Mesendoderm (in vitro differentiated cells): ENCODE measurements around the gene NIPAL4.
A peak's percentile ranks its signal among the peaks of the same experiment; 100 is the strongest.

Source experiments
- DNase-seq: peaks from one replicate; pipeline ENCODE4 v3.0.0; 2013
- H2AK5ac ChIP-seq: 2 replicates; pipeline ENCODE4 v1.6.1; 2013; ENCODE audit warnings: low read length, inconsistent platforms
- H2BK120ac ChIP-seq: 2 replicates; pipeline ENCODE4 v1.6.1; 2013; ENCODE audit warnings: low read depth, mild to moderate bottlenecking, low read length, moderate library complexity, mixed read lengths
- H2BK15ac ChIP-seq: replicated peaks from 2 replicates; pipeline ENCODE4 v1.6.1; 2013; ENCODE audit warnings: low read depth, mild to moderate bottlenecking, moderate library complexity
- H2BK5ac ChIP-seq: 2 replicates; pipeline ENCODE4 v1.6.1; 2013; ENCODE audit warnings: low read length, inconsistent platforms
- H3K18ac ChIP-seq: 2 replicates; pipeline ENCODE4 v1.6.1; 2013; ENCODE audit warnings: mild to moderate bottlenecking, low read length, mixed read lengths
- H3K23ac ChIP-seq: one replicate; pipeline ENCODE4 v1.6.1; 2013; ENCODE audit warnings: low read length
- H3K27ac ChIP-seq: 2 replicates; pipeline ENCODE4 v1.5.1; 2013; ENCODE audit warnings: low read depth, mild to moderate bottlenecking, inconsistent platforms, low read length, moderate library complexity
- H3K27me3 ChIP-seq: 2 replicates; pipeline ENCODE4 v1.6.1; 2013; ENCODE audit warnings: low read length, control low read depth, mild to moderate bottlenecking, inconsistent platforms; ENCODE audit not compliant: insufficient read depth, poor library complexity
- H3K36me3 ChIP-seq: 2 replicates; pipeline ENCODE4 v1.6.1; 2013; ENCODE audit warnings: low read length, inconsistent platforms; ENCODE audit not compliant: control insufficient read depth, insufficient read depth
- H3K4ac ChIP-seq: one replicate; pipeline ENCODE4 v1.6.1; 2013; ENCODE audit warnings: low read depth, mild to moderate bottlenecking, low read length, moderate library complexity
- H3K4me1 ChIP-seq: 2 replicates; pipeline ENCODE4 v1.6.1; 2013; ENCODE audit warnings: low read depth, low read length, inconsistent platforms; ENCODE audit not compliant: control insufficient read depth
- H3K4me2 ChIP-seq: 2 replicates; pipeline ENCODE4 v1.6.1; 2013; ENCODE audit warnings: low read length
- H3K4me3 ChIP-seq: 2 replicates; pipeline ENCODE4 v1.5.1; 2013; ENCODE audit warnings: mild to moderate bottlenecking, low read length
- H3K56ac ChIP-seq: one replicate; pipeline ENCODE4 v1.6.1; 2013; ENCODE audit warnings: low read length
- H3K79me1 ChIP-seq: 2 replicates; pipeline ENCODE4 v1.6.1; 2013; ENCODE audit warnings: low read length, inconsistent platforms
- H3K79me2 ChIP-seq: 2 replicates; pipeline ENCODE4 v1.6.1; 2013; ENCODE audit warnings: mild to moderate bottlenecking, low read length; ENCODE audit not compliant: control insufficient read depth, insufficient read depth
- H3K9ac ChIP-seq: 2 replicates; pipeline ENCODE4 v1.6.1; 2013; ENCODE audit warnings: low read length, inconsistent platforms
- H4K5ac ChIP-seq: one replicate; pipeline ENCODE4 v1.6.1; 2013; ENCODE audit warnings: low read length
- H4K8ac ChIP-seq: one replicate; pipeline ENCODE4 v1.6.1; 2013; ENCODE audit warnings: low read depth, mild to moderate bottlenecking, control low read depth, low read length, moderate library complexity
- WGBS: extraction: QIAGEN DNeasy Blood & Tissue Kit; methylation state at CpG from one replicate; pipeline ENCODE4 v1.1.7; 2013; ENCODE audit warnings: low lambda C conversion rate, missing lambda C conversion rate; ENCODE audit not compliant: insufficient coverage; ENCODE audit errors: extremely low coverage; 5-methylcytosine and 5-hydroxymethylcytosine counted together

The NIPAL4 gene

DNA sequence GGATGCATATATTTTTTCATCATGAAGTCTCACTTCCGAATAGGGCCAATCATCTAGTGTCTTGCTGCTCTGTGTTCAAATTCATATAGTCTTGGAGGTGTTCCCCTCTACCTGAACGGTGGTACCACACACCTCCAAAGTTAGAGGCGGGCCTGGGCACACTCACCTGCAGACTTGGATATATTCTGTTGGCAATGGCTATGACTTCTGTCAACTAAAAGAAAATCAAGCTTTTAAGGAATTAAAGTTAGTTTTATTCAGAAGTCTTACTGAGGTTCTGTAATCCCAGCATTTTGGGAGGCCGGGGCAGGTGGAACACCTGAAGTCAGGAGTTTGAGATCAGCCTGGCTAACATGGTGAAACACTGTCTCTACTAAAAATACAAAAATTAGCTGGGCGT, 2.6 kb upstream of the NIPAL4 start:
- Histone ChIP-seq H3K4ac (no peak overlapping the region), H3K4me1 (no peaks in the 10 kb centered on the region), H2BK5ac (no peak overlapping the region), H3K27me3 (peaks cover 2% of the 10 kb centered on the region), H3K79me1 (no peaks in the 10 kb centered on the region), H3K27ac (no peak overlapping the region), H4K5ac (no peak overlapping the region), H3K23ac (no peak overlapping the region), H3K79me2 (no peaks in the 10 kb centered on the region), H4K8ac (no peak overlapping the region), H3K9ac (no peak overlapping the region), H3K4me2 (no peak overlapping the region), H2BK15ac (no peak overlapping the region), H2AK5ac (no peak overlapping the region), H2BK120ac (no peak overlapping the region), H3K56ac (no peak overlapping the region), H3K36me3 (no peaks in the 10 kb centered on the region), H3K4me3 (no peak overlapping the region), H3K18ac (no peak overlapping the region)
- no peak for DNase-seq
- no CpG with 5 or more reads among the region's 5 CpGs for WGBS

- H2BK15ac ChIP-seq: no peak overlapping the region
- no peak overlapping the region for H3K27ac ChIP-seq
- H3K4me2 ChIP-seq: no peak overlapping the region
- no peak overlapping the region for H2BK5ac ChIP-seq
- H3K9ac ChIP-seq: no peak overlapping the region
- no peak overlapping the region for H2AK5ac ChIP-seq
- H4K5ac ChIP-seq: no peak overlapping the region
- H4K8ac ChIP-seq: no peak overlapping the region
- peaks cover 2% of the 10 kb centered on the region for H3K27me3 ChIP-seq
- H2BK120ac ChIP-seq: no peak overlapping the region
- H3K79me1 ChIP-seq: no peaks in the 10 kb centered on the region
- no peak overlapping the region for H3K4me3 ChIP-seq
- no peaks in the 10 kb centered on the region for H3K36me3 ChIP-seq
- H3K56ac ChIP-seq: peak overlapping the region; percentile 43
- no peak overlapping the region for H3K23ac ChIP-seq
- DNase-seq: no peak
- H3K18ac ChIP-seq: no peak overlapping the region
- no CpG with 5 or more reads among the region's 5 CpGs for WGBS
- no peaks in the 10 kb centered on the region for H3K79me2 ChIP-seq
- peaks cover under 1% of the 10 kb centered on the region for H3K4me1 ChIP-seq
- no peak overlapping the region for H3K4ac ChIP-seq
Observed at GRCh38 chr5:157458835-157459234, 1.2 kb upstream of the NIPAL4 start.

DNA sequence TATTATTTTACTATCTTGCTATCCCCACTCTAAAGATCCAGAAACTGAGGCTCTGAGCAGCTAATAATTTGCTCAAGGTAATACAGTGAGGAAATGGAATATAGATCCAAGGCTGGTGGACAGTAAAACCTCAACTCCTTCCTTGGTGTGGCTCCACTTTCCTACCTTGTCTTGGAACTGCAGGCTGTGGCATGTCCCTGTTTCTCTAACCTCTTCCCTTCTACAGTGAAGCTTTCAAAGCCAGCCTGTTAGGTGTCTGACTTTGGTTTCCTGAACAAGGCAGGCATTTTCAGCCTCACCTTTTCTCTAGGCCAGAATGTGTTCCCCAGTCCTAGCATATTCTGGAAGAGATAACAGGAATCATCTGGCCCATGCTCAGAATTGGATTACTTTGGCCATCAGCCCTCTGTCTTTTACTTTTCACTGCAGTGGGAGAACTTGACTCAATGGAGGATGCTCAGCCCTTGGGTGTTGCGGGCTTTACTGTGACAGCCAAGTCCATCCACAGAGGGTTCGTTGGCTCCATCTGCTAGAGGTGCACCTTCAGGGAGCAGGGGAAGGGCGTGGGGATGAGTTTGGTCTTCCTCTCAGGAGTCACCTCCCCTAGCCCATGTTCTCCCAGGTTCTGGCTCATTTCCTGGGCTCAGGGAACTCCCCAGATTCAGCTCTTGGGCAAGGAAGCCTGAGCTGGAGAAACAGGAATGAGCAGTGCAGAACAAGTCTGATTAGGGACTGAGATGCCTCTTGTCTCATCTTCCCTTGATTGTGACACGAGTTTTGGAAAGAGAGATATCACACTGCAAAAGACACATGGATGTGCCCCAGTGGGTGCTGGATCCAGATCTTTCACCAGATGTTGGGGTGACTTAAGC, 1.1 kb downstream of the NIPAL4 start:
- Histone ChIP-seq H4K8ac (no peak overlapping the region), H2AK5ac (no peak overlapping the region), H3K4me1 (peaks cover 10% of the 10 kb centered on the region), H3K27me3 (peaks cover 2% of the 10 kb centered on the region), H2BK5ac (no peak overlapping the region), H2BK120ac (no peak overlapping the region), H3K18ac (no peak overlapping the region), H4K5ac (no peak overlapping the region), H3K4me3 (no peak overlapping the region), H3K79me1 (no peaks in the 10 kb centered on the region), H3K23ac (no peak overlapping the region), H3K4me2 (no peak overlapping the region), H3K9ac (no peak overlapping the region), H3K36me3 (no peaks in the 10 kb centered on the region), H3K56ac (no peak overlapping the region), H2BK15ac (no peak overlapping the region), H3K4ac (no peak overlapping the region), H3K79me2 (no peaks in the 10 kb centered on the region), H3K27ac (no peak overlapping the region)
- no CpG with 5 or more reads among the region's 4 CpGs for WGBS
- no peak for DNase-seq

DNA sequence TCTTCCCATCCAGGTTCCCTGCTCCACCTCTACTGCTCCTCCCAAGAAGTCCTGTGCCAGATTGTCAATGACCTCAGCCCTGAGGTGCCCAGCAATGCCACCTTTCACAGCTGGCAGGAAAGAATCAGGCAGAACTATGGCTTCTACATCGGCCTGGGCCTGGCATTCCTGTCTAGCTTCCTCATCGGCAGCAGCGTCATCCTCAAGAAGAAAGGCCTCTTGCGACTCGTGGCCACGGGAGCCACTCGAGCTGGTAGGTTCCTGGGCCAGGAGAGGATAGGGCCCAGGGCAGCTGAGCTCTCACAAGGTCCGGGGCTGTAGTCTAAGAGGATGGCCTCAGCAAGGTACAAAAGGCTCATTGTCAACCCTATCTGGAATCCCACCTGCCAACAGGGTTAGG, 3.1 kb downstream of the NIPAL4 start:
- no peak overlapping the region for H2BK15ac ChIP-seq
- H2BK5ac ChIP-seq: no peak overlapping the region
- no peak overlapping the region for H4K8ac ChIP-seq
- H2AK5ac ChIP-seq: no peak overlapping the region
- no peak overlapping the region for H2BK120ac ChIP-seq
- H3K9ac ChIP-seq: no peak overlapping the region
- peaks cover 2% of the 10 kb centered on the region for H3K27me3 ChIP-seq
- no peak overlapping the region for H3K23ac ChIP-seq
- no peaks in the 10 kb centered on the region for H3K79me2 ChIP-seq
- H3K79me1 ChIP-seq: no peaks in the 10 kb centered on the region
- H3K4me2 ChIP-seq: no peak overlapping the region
- no peaks in the 10 kb centered on the region for H3K36me3 ChIP-seq
- H3K18ac ChIP-seq: no peak overlapping the region
- no peak overlapping the region for H3K27ac ChIP-seq
- no peak overlapping the region for H3K4ac ChIP-seq
- H3K4me1 ChIP-seq: peaks cover 10% of the 10 kb centered on the region
- no peak for DNase-seq
- no peak overlapping the region for H3K4me3 ChIP-seq
- no peak overlapping the region for H4K5ac ChIP-seq
- no peak overlapping the region for H3K56ac ChIP-seq
- WGBS: no CpG with 5 or more reads among the region's 8 CpGs

DNA sequence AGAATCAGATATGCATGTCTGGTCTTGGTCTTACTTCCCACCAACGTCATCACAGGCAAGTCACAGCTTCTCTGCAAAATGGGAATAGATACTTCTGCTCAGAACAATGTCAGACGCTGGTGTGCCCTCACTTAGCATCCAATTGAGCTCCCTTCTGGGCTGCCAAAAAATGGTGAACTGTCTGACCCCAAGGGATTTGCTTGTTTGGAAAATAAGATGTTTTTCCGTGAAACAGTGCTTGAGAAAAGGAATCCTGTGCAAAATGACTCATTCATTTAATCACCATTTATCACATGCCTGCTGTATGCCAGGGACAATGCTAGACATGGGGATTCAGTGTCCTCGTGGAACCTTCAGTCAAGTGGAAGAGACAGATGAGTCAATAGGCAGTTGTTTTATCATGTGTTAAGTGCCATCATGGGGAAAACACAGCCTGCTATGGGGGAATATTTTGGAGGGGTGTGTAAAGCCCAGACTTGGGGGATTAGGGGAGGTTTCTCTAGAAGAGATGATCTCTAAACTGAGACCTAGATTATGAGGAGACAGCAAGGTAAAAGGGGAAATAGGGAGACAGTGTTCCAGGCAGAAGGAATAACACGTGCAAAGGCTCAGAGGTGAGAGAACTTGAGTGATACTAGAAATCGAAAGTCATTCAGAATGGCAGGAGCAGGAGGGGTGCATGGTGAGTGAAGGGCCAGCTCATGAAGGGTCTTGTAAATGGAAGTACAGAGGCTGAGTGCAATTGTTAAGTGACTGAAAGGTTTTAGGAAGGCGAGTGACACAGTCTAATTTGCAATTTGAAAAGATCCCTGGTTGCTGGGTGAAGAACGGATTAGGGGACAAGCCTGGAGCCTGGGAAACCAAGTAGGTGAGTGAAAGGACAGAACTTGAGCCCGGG, 3.9 kb downstream of the NIPAL4 start:
- Histone ChIP-seq H4K8ac (no peak overlapping the region), H3K23ac (no peak overlapping the region), H2BK5ac (no peak overlapping the region), H3K4me1 (peaks cover 10% of the 10 kb centered on the region), H3K27ac (peak overlapping the region; percentile 15), H3K36me3 (no peaks in the 10 kb centered on the region), H3K18ac (no peak overlapping the region), H2BK120ac (no peak overlapping the region), H2AK5ac (no peak overlapping the region), H4K5ac (no peak overlapping the region), H3K4me2 (no peak overlapping the region), H3K4ac (no peak overlapping the region), H2BK15ac (no peak overlapping the region), H3K79me2 (no peaks in the 10 kb centered on the region), H3K79me1 (no peaks in the 10 kb centered on the region), H3K4me3 (no peak overlapping the region), H3K27me3 (peaks cover 2% of the 10 kb centered on the region), H3K56ac (peak overlapping the region; percentile 30), H3K9ac (peak overlapping the region; percentile 14)
- DNase-seq: no peak
- no CpG with 5 or more reads among the region's 9 CpGs for WGBS
